GM19099 (cell line): ENCODE results near the gene CDC42SE2.

Experiments
- POLR2A ChIP-seq: IDR thresholded peaks from 3 replicates; pipeline ENCODE4 v1.6.1; 2011; ENCODE audit warnings: low read depth; ENCODE audit not compliant: insufficient read length; ENCODE audit errors: extremely low read depth

The CDC42SE2 gene

GRCh38 chr5:131323378-131323777 lies 59.5 kb downstream of the CDC42SE2 start:
- no peak for TF ChIP-seq POLR2A

DNA sequence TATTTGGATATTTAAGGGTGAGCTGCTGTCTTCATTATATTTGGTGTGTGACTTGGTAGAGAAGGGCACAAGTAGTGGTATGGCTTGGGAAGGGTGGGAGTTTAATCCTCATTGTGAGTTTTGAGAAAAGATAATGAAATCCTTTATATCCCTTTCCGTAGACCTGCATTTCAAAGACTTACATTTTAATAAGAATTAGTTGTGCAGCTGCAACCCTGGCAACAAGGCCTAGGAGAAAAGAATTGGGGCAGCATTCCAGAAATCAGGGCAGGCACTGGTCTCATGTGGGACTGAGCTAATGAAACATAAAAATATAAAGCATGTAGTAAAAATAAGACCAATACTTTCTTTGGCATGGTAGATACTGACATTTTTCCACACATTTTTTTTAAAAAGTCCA lies 60.5 kb downstream of the CDC42SE2 start:
- TF ChIP-seq POLR2A: no peak

DNA sequence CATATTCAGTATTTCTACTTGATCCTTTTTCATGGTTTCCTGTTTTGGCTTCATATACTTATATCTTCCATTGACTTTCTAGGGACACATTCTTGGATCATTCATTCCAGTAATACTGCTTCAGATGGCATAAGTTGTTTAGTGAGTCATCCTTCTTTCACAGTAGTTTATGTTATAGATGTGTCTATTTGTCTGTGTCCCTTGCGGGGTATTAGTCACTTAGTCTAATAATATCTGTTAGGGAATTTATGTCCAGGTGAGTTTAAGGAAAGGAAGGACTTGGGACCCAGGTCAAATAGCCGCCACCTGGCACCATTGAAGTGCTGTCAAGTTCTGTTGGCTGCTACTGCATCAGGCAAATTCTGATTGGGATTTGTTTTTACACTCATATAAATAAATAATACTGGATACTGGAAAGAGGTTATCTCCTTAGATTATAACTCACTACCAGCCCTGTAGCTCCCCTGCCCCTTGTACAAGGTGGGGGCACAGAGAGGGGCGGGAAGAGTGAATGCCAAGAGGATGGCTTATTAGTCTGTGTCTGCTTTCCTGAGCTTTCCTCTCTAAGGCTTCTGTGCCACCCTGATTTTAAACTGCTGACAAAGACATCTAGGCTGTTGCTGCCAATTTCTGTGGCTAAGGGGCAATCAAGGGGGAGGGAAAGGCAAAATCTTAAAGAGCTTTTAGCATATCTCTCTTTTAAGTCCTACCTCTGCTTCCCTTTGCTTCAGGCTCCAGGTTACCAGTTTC lies 64.9 kb downstream of the CDC42SE2 start:
- TF ChIP-seq POLR2A: no peak

- no peak for TF ChIP-seq POLR2A
Observed at GRCh38 chr5:131329286-131329560, 65.4 kb downstream of the CDC42SE2 start.

DNA sequence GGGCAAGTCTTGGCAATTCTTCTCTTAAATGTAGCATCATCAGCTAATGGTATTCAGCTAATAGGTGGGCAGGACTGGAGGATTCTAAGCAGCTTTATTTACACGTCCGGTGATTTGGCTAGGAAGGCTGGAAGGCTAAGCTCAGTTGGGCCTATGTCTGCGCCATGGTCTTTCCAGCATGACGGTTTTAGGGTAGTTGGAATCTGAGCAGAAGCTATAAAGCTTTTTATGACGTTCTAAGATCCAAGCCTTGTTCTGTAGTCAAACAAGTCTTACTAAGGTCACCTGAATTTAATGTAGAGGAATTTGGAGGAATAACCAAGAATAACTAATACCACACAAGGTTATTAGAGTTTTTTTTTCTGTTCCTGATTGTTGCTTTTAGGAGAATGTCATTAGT lies 66.2 kb downstream of the CDC42SE2 start:
- TF ChIP-seq POLR2A: no peak

- no peak for TF ChIP-seq POLR2A
Observed at GRCh38 chr5:131338051-131338453, 74.2 kb downstream of the CDC42SE2 start.

DNA sequence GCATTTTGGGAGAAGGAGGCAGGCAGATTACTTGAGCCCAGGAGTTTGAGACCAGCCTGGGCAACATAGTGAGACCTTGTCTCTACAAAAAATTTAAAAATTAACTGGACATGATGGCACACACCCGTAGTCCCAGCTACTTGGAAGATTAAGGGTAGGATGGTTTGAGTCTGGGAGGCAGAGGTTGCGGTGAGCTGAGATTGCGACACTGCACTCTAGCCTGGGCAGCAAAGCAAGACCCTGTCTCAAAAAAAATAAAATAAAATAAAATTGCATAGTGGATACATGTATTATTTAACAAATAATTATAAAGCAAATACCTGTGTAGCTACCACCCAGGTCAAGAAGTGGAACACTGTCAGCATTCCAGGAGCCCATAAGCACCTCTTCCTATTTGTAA lies 90.1 kb downstream of the CDC42SE2 start:
- TF ChIP-seq POLR2A: no peak

DNA sequence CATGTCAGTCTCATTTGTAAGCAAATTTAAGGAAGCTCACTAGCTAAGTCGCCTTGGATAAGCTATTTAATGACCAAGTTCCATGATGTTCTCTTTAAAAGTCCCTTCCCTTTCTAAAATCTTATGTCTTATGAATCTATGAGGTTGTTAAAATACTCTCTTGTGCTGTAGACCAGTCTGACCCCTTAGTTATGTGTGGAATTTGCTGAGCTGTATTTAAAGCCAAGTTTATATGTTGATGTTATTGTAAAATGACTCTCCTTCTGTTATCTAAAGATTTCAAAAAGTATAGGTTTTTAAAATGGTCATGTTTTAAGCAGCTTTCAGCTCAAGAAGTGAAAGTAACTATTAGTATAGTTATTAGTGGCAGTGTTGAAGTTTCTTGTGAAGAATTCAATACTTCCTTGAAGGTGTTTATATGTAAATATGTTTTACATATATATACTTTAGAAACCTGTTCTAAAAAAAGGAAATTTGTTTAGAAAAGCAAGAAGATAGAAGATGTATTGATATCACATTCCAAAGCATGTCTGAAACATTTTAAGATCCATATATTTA lies 92.2 kb downstream of the CDC42SE2 start:
- no peak for TF ChIP-seq POLR2A

- TF ChIP-seq POLR2A: no peak
Observed at GRCh38 chr5:131356619-131357018, 92.8 kb downstream of the CDC42SE2 start.

GRCh38 chr5:131357739-131358561 lies 94.1 kb downstream of the CDC42SE2 start:
- no peak for TF ChIP-seq POLR2A

GRCh38 chr5:131361677-131362315 lies 97.9 kb downstream of the CDC42SE2 start:
- no peak for TF ChIP-seq POLR2A

DNA sequence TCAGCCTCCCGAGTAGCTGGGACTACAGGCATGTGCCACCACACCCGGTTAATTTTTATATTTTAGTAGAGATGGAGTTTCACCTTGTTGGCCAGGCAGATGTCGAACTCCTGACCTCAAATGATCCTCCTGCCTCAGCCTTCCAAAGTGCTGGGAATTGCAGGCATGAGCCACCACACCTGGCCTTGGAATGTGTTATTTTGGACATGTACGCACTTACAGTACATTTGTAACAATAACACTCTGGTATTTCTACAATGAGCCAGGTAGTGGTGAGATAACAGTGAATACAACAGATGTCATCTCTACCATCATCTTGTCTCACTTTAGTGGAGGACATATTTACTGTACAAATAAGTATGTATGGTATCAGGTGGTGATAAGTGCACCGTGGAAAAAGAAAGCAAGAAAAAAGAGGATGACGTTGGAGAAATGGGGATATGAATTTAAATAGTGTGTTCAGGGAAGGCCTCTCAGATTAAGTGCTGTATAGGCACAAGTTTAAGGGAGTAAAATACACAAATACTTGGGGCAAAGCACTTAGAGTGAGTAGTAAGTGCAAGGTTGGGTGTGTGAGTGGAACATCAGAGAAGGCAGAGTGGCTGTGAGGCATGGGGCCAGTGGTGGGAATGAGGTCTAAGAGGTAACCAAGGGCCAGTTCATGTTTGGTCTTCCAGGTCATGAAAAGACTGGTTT lies 100.1 kb downstream of the CDC42SE2 start:
- no peak for TF ChIP-seq POLR2A

- no peak for TF ChIP-seq POLR2A
Observed at GRCh38 chr5:131364507-131365050, 100.7 kb downstream of the CDC42SE2 start.

- no peak for TF ChIP-seq POLR2A
Observed at GRCh38 chr5:131366428-131366827, 102.6 kb downstream of the CDC42SE2 start.
